Measurements from ENCODE around the gene MYO15B.

GRCh38 chr17:75542229-75542628 is 45.4 kb upstream of the MYO15B start:
- TF ChIP-seq CTCF (IDR thresholded peaks at IDR 0.05): no peak
- no peak for TF ChIP-seq EZH2 (IDR thresholded peaks at IDR 0.05; ENCODE audit: borderline replicate concordance, insufficient read depth, low read depth, low read length, poor library complexity, severe bottlenecking)
